BLaER1 treated with 17β-estradiol and CSF1 and Interleukin-3, amounts not matched to agents 10 nM and 100 nM (cell line): ENCODE data around the gene HDAC8.

Source experiments
- H3K27ac ChIP-seq, 11 experiments: shearing (Covaris generic); formaldehyde crosslinking; 2 replicates each; pipeline ENCODE4 v1.8.1; 2022
- H3K27me3 ChIP-seq, 11 experiments: shearing (Covaris generic); formaldehyde crosslinking; 2 replicates each; pipeline ENCODE4 v1.8.1; 2022
- H3K36me3 ChIP-seq, 11 experiments: shearing (Covaris generic); formaldehyde crosslinking; 2 replicates each; pipeline ENCODE4 v1.8.1; 2022
- H3K4me1 ChIP-seq, 10 experiments: shearing (Covaris generic); formaldehyde crosslinking; 2 replicates each; pipeline ENCODE4 v1.8.1; 2022
- H3K4me2 ChIP-seq, 11 experiments: shearing (Covaris generic); formaldehyde crosslinking; 2 replicates each; pipeline ENCODE4 v1.8.1; 2022
- H3K4me3 ChIP-seq, 10 experiments: shearing (Covaris generic); formaldehyde crosslinking; 2 replicates each; pipeline ENCODE4 v1.8.1; 2022
- H3K9ac ChIP-seq, 11 experiments: shearing (Covaris generic); formaldehyde crosslinking; 2 replicates each; pipeline ENCODE4 v1.8.1; 2022
- H3K9me3 ChIP-seq, 11 experiments: shearing (Covaris generic); formaldehyde crosslinking; replicated peaks in 1 of 11; 2 replicates each; pipeline ENCODE4 v1.8.1; 2022
- H4K20me1 ChIP-seq, 11 experiments: shearing (Covaris generic); formaldehyde crosslinking; 2 replicates each; pipeline ENCODE4 v1.8.1; 2022
- Cebpa-rat ChIP-seq, 11 experiments: shearing (Covaris generic); IDR thresholded peaks; 2 replicates each; pipeline ENCODE4 v1.8.1; 2022

HDAC8 gene

DNA sequence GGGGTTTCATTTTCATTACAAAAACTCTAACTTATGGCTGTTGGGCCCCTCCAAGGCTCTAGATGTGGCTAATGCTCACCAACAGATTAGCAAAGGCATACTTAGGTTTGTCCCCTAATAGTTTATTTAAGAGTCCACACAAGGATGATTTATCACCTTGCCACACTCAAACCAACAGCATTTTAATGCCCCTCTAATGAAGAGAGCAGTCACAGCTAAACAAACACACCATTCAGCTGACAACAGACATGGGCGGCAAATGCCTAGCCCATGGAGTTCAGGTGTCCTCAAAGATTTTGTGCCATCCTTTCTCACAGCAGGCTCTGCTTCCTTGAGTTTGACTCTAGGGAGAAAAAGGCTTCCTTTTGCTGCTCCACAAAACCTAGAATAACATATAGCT lies 205.1 kb downstream of the HDAC8 start:
- Histone ChIP-seq H3K9me3 (no peaks in the 10 kb centered on the region), H3K4me1 (0 out of 20 replicates have a peak, but pooled peaks cover 0 to 5% (median 0%) of the 10 kb centered on the region in 10 experiments), H3K36me3 (no peaks in the 10 kb centered on the region), H3K4me2 (no peak overlapping the region), H3K27me3 (peaks cover 50 to 99% (median 89%) of the 10 kb centered on the region in 11 experiments), H3K27ac (no peak overlapping the region), H4K20me1 (peaks cover 0 to 12% (median 0%) of the 10 kb centered on the region in 11 experiments; a peak in 2 of 22 replicates), H3K4me3 (no peak overlapping the region), H3K9ac (no peak overlapping the region)
- no peak for TF ChIP-seq Cebpa-rat (IDR thresholded peaks at IDR 0.05)

DNA sequence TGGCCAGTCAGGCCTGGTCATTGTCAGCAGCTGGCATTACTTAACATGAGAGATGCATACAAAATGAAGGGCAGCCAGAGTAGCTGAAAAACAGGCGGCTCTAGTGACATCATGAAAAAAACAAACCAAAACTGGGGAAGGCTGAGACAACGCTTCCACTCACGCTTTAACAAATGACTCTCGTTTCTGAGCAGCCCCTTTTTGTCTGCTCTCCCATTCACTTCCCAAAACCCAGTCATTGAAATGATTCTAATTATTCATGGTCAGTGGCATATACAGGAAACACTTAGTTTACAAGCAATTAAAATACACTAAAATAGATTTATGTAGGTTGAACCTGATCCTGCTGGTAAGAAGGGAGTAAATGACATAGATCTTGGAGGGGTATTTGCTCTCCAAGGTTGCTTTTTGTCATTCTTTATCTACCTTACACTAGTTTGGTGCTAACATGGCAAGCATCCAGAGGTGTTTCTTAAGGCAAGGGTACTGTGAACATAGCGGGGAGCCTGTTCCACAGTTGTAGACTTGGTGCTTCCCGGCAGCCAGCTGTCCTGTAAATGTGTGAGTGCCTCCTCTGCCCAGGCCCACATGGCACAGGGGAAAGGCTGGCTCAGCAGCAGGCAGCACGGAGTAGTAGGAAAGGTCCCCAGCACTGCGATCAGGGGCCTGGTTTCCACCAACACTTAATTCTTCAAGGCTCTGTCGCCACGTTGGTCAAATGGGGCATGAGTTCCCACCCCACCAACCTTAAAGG lies 205.8 kb downstream of the HDAC8 start:
- Histone ChIP-seq H3K9ac (no peak overlapping the region), H3K27ac (no peak overlapping the region), H3K4me1 (0 out of 20 replicates have a peak, but pooled peaks cover 0 to 3% (median 0%) of the 10 kb centered on the region in 10 experiments), H3K4me3 (no peak overlapping the region), H3K9me3 (no peaks in the 10 kb centered on the region), H3K36me3 (peaks cover 0 to 6% (median 0%) of the 10 kb centered on the region in 11 experiments; a peak in 2 of 22 replicates), H3K27me3 (peaks cover 54 to 100% (median 89%) of the 10 kb centered on the region in 11 experiments), H3K4me2 (no peak overlapping the region), H4K20me1 (peaks cover 0 to 12% (median 0%) of the 10 kb centered on the region in 11 experiments; a peak in 2 of 22 replicates)
- TF ChIP-seq Cebpa-rat (IDR thresholded peaks at IDR 0.05): no peak

DNA sequence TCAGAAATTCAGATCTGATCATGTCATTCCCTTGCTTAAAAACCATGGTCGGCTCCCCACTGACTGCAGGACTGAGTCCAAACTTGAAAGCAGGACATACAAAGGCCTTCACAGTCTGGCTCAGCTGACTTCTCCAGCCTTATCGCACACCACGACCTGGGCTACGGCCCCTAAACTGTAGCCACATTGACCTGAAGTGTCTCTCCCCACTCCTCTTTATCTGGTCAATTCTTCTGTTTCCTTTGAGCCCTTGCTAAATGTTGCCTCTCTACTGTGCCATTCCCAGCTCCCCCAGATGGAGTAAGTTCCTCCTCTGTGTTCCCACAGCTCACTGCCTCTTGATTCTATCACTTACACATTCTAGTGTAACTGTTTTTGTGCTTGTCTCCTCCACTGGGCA lies 206.5 kb downstream of the HDAC8 start:
- H3K4me1 ChIP-seq: no peaks in the 10 kb centered on the region
- H3K9me3 ChIP-seq: no peaks in the 10 kb centered on the region
- H3K27ac ChIP-seq: no peak overlapping the region
- H4K20me1 ChIP-seq: peaks cover 0 to 12% (median 0%) of the 10 kb centered on the region in 11 experiments; a peak in 2 of 22 replicates
- peaks cover 0 to 9% (median 0%) of the 10 kb centered on the region in 11 experiments; a peak in 2 of 22 replicates for H3K36me3 ChIP-seq
- H3K9ac ChIP-seq: no peak overlapping the region
- H3K4me2 ChIP-seq: no peak overlapping the region
- peaks cover 59 to 100% (median 94%) of the 10 kb centered on the region in 11 experiments for H3K27me3 ChIP-seq
- TF ChIP-seq Cebpa-rat (IDR thresholded peaks at IDR 0.05): no peak
- H3K4me3 ChIP-seq: no peak overlapping the region

DNA sequence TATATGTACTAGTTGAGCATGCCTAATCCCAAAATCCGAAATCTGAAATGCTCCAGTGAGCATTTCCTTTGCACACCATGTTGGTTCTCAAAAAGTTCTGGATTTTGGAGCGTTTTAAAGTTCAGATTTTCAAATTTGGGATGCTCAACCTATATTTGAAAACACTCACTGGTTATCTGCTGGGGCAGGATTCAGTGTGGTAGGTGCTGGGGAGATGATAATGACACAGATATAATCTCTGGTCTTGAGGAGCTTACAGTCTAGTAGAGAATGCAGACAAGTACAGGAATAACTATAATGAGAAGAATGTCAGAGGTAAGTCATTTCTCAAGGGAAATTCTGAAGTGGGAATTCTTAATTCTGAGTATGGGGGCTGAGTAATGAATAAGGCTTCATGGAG lies 207.5 kb downstream of the HDAC8 start:
- Histone ChIP-seq H3K4me2 (no peak overlapping the region), H3K27me3 (peaks cover 63 to 99% (median 95%) of the 10 kb centered on the region in 11 experiments), H3K27ac (no peak overlapping the region), H3K9me3 (no peaks in the 10 kb centered on the region), H4K20me1 (peaks cover 0 to 12% (median 0%) of the 10 kb centered on the region in 11 experiments; a peak in 2 of 22 replicates), H3K36me3 (peaks cover 0 to 9% (median 0%) of the 10 kb centered on the region in 11 experiments; a peak in 2 of 22 replicates), H3K9ac (no peak overlapping the region), H3K4me1 (no peaks in the 10 kb centered on the region), H3K4me3 (no peak overlapping the region)
- no peak for TF ChIP-seq Cebpa-rat (IDR thresholded peaks at IDR 0.05)

DNA sequence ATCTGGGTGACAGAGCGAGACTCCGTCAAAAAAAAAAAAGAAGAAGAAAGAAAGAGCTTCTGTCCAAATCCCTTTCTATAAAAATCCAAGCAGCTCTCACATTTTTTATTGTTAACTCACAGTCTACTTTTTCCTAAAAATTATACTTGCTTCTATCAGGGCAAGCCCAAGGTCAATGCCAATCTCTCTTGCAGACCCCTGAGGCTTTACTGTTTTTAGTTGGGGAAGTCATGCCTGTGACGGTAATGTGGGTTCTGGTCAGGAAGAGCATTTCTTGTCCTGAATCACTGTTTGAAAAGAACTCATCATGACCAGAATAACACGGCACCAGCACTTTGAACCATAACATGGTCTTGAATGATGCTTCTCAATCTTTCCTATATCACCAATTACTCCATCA lies 212.3 kb downstream of the HDAC8 start:
- H3K27ac ChIP-seq: no peak overlapping the region
- no peak overlapping the region for H3K9ac ChIP-seq
- peaks cover 0 to 9% (median 0%) of the 10 kb centered on the region in 11 experiments; a peak in 2 of 22 replicates for H3K36me3 ChIP-seq
- no peaks in the 10 kb centered on the region for H3K4me1 ChIP-seq
- H3K9me3 ChIP-seq: no peaks in the 10 kb centered on the region
- peaks cover 59 to 99% (median 93%) of the 10 kb centered on the region in 11 experiments for H3K27me3 ChIP-seq
- H4K20me1 ChIP-seq: peaks cover 0 to 4% (median 0%) of the 10 kb centered on the region in 11 experiments; a peak in 2 of 22 replicates
- H3K4me3 ChIP-seq: no peak overlapping the region
- TF ChIP-seq Cebpa-rat (IDR thresholded peaks at IDR 0.05): no peak
- H3K4me2 ChIP-seq: no peak overlapping the region

DNA sequence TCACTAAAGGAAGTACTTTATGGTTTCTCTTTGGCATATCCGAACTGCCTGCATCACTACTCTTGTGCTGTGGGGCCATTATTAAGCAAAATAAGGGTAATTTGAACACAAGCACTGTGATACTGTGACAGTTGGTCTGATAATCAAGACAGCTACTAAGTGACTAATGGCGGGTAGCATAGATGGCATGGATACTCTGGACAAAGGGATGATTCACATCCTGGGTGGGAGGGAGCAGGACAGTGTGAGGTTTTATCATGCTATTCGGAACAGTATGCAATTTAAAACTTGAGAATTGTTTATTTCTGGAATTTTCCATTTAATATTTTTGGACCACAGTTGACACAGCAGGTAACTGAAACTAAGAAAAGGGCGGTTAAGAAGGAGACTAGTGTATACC lies 214.3 kb downstream of the HDAC8 start:
- peaks cover 0 to 9% (median 0%) of the 10 kb centered on the region in 11 experiments; a peak in 3 of 22 replicates for H3K36me3 ChIP-seq
- TF ChIP-seq Cebpa-rat (IDR thresholded peaks at IDR 0.05): no peak
- H3K4me1 ChIP-seq: no peaks in the 10 kb centered on the region
- H3K4me3 ChIP-seq: no peak overlapping the region
- peaks cover 0 to 4% (median 0%) of the 10 kb centered on the region in 11 experiments; a peak in 2 of 22 replicates for H4K20me1 ChIP-seq
- H3K4me2 ChIP-seq: no peak overlapping the region
- peaks cover 53 to 99% (median 93%) of the 10 kb centered on the region in 11 experiments for H3K27me3 ChIP-seq
- H3K9me3 ChIP-seq: no peaks in the 10 kb centered on the region
- no peak overlapping the region for H3K27ac ChIP-seq
- no peak overlapping the region for H3K9ac ChIP-seq

DNA sequence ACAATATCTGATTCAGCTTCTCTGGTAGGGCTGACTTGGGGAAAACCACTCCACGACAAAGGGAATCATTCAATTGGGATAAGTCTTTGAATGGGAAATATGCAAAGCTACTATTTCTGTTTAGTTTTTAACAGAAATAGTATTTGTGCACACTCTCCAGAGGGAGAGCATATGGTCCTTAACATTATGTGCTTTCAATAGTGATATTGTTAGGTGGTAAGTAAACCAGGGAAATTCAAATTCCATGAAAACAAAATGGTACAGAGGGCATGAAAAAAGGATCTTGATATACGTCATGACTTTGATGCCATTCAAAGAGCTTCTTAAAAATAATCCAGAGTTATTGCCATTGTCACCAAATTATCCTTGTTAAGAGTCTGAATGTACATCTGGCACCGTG lies 219.9 kb downstream of the HDAC8 start:
- peaks cover 0 to 6% (median 0%) of the 10 kb centered on the region in 11 experiments; a peak in 3 of 22 replicates for H4K20me1 ChIP-seq
- H3K9me3 ChIP-seq: no peaks in the 10 kb centered on the region
- H3K27me3 ChIP-seq: peaks cover 54 to 100% (median 99%) of the 10 kb centered on the region in 11 experiments
- no peak overlapping the region for H3K4me2 ChIP-seq
- no peak overlapping the region for H3K9ac ChIP-seq
- H3K4me3 ChIP-seq: no peak overlapping the region
- H3K27ac ChIP-seq: no peak overlapping the region
- no peak for TF ChIP-seq Cebpa-rat (IDR thresholded peaks at IDR 0.05)
- peaks cover 8 to 41% (median 27%) of the 10 kb centered on the region in 11 experiments; a peak in 13 of 22 replicates for H3K36me3 ChIP-seq
- no peaks in the 10 kb centered on the region for H3K4me1 ChIP-seq

DNA sequence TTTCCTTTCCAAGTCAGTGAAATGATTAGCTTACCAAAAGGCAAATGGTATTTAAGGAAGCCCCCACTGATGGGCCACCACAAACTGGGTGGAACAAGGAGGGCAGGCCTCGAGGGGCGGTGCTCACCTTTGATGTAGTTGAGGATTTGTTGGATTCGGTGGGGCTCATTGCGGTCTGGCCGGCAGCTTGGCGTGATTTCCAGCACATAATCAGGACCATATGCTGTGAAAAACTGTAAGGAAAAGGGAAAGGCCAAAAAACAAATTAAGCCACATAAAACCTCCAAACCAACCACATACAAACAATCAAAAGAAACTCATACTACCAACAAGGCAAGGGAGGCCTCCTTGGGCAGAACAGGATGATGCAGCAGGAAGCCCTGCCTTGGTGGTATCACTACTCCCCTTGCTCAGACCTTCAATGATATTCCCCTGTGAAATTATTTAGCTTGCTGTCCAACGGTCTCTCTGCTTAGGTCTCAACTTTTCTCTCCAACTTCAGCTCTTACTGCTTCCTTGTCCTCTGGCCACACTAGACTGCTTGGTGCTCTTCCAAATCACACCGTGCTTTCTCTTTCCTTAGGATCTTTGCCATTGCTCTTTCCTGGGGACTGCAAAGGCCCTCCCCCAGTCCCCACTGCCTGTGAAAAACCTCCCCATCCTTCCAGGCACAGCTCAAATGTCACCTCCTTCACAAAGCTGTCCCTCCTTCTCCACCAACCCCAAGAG lies 220.9 kb downstream of the HDAC8 start:
- H3K4me3 ChIP-seq: no peak overlapping the region
- H3K9me3 ChIP-seq: no peaks in the 10 kb centered on the region
- H3K27me3 ChIP-seq: peaks cover 57 to 100% (median 99%) of the 10 kb centered on the region in 11 experiments
- TF ChIP-seq Cebpa-rat (IDR thresholded peaks at IDR 0.05): no peak
- peaks cover 8 to 48% (median 30%) of the 10 kb centered on the region in 11 experiments; a peak in 14 of 22 replicates for H3K36me3 ChIP-seq
- H3K9ac ChIP-seq: no peak overlapping the region
- H3K4me1 ChIP-seq: no peaks in the 10 kb centered on the region
- peaks cover 0 to 6% (median 0%) of the 10 kb centered on the region in 11 experiments; a peak in 2 of 22 replicates for H4K20me1 ChIP-seq
- no peak overlapping the region for H3K4me2 ChIP-seq
- no peak overlapping the region for H3K27ac ChIP-seq

DNA sequence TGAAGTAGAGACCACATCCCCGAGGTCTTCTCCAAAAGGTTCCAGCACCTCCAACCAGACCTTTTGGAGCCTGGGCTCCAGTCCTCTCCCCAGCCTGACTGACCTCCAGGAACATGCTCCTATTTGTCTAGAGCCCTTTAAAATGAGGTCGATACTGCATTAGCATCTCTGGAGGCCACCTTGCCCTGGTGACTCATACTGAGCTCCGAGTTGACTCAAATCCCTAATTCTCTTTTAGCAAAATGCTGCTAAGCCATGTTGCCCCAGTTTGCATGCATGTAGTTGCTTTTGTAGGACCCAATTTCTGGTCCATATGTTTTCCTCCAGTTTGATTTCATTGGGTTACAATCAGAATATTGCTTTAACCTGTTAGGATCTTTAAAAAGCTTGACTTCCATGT lies 223.5 kb downstream of the HDAC8 start:
- H3K4me3 ChIP-seq: no peak overlapping the region
- H3K9ac ChIP-seq: no peak overlapping the region
- no peak overlapping the region for H3K27ac ChIP-seq
- TF ChIP-seq Cebpa-rat (IDR thresholded peaks at IDR 0.05): no peak
- no peaks in the 10 kb centered on the region for H3K4me1 ChIP-seq
- H3K27me3 ChIP-seq: peaks cover 61 to 100% (median 96%) of the 10 kb centered on the region in 11 experiments
- no peaks in the 10 kb centered on the region for H3K9me3 ChIP-seq
- peaks cover 8 to 55% (median 30%) of the 10 kb centered on the region in 11 experiments; a peak in 14 of 22 replicates for H3K36me3 ChIP-seq
- H3K4me2 ChIP-seq: no peak overlapping the region
- H4K20me1 ChIP-seq: peaks cover 0 to 6% (median 0%) of the 10 kb centered on the region in 11 experiments; a peak in 2 of 22 replicates
